ENCODE results near the gene DENND2D.

Gene DENND2D, protein sequence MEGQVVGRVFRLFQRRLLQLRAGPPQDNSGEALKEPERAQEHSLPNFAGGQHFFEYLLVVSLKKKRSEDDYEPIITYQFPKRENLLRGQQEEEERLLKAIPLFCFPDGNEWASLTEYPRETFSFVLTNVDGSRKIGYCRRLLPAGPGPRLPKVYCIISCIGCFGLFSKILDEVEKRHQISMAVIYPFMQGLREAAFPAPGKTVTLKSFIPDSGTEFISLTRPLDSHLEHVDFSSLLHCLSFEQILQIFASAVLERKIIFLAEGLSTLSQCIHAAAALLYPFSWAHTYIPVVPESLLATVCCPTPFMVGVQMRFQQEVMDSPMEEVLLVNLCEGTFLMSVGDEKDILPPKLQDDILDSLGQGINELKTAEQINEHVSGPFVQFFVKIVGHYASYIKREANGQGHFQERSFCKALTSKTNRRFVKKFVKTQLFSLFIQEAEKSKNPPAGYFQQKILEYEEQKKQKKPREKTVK

DNA sequence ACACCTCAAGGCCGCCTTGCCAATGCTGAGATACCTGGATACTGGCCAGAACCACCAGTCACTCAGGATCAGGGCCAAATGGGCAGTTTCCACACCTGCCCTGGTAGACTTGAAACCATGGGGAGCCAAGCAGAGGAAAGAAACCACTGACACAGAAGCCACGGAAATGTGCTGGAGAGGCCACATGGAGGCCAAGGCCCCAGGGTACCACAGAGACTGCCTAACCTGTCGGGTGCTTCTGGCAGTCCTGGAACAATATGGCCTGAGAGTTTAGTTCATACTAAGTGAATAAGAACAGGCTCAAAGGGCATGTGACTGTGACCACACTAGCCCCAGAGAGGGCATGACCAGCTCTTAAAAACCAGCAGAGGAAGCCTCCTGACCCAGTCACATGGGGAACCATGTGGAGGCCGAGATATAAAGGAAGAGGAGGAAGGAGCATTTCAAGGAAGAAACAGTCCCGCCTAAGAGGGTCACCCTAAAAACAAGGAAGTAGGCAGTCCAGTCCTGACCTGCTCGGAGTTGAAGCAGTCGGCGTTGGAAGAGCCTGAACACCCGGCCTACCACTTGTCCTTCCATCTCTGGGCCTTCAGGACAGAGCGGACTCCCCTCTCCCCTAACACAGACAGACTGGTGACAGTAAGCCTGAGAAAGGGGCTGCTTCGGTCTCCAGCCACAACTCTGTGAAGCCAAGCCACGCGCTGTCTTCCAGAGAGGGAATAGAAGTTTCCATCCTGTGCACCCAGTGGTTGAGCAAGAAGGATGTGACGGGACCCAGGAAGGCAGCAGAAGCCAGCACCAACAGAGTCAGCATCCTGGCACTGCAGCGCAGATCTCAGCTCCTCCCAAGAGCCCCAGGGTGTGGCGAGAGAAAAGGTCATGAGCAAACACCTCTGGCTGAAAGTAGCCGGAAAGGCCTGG, at the start of gene DENND2D:
TSS of gene DENND2D (minus strand) at position 766 of the 921 bp plus-strand sequence. CDS start at position 579, 187 bp downstream.
- no peak for DNase-seq

DNA sequence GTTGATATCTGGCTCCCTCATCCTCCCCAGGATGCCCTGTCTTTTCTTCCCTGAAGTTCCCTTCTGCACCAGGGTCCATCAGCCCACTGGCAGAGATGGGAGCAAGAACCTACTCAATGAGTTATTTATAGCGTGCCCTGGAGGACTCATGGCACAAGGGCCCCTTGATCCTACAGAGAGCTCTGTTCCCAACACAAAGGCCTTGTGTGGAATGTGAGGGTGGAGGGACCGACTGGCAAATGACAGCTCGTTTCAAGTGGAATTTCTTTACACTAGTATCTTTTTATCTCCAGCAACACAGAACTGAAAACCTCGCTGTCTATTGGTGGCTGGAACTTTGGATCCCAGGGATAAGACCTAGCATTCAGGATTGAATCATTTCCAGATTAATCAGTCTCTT, 49.5 kb upstream of the DENND2D start:
- DNase-seq = no peak

- DNase-seq = no peak
Measured at GRCh38 chr1:111247125-111247838, 46.8 kb upstream of the DENND2D start.

- peak; percentile 6 for DNase-seq
Measured at GRCh38 chr1:111242805-111243523, 42.5 kb upstream of the DENND2D start.

- DNase-seq = no peak
Measured at GRCh38 chr1:111241797-111242196, 41.4 kb upstream of the DENND2D start.

DNA sequence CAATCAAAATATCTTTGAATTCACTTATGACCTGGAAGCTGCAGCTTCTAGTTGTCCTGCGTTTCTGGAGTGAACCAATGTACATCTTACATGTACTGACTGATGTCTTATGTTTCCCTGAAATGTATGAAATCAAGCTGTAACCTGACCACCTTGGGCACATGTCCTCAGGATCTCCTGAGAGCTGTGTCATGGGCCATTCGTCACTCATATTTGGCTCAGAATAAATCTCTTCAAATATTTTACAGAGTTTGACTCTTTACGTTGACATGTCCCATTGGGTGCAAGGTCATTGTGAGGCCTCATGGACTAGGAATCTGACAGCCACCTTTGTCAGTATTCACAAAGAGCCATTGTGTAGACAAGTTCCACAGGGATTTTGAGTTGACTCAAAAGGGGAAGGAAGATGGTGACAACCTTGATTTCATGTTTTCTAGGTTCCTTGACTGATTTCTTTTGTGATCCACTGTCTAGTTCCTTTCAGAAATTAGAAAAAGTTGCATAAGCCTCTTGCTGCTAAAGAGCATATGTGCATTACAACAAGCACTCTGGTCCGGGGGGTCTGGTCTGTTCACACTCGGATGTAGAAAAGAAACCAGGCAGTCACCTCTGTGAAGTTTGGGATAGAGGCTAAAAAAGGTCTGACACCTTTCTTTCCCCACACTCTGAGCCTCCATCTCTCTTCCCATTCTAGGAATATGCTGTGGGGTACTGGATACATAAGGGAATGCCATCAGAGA, 37.8 kb upstream of the DENND2D start:
- no peak for DNase-seq

DNA sequence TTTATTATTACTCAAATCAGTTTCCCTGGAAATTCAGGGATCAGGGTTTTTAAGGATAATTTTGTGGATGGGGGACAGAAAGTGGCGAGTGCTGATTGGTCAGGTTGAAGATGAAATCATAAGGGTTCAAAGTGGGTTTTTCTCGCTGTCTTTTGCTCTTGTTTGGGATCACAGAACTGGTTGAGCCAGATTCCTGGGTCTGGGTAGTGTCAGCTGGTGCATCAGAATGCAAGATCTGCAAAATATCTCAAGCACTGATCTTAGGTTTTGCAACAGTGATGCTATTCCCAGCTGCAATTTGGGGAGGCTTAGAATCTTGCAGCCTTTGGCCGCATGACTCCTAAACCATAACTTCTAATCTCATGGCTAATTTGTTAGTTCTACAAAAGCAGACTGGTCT, 36.4 kb upstream of the DENND2D start:
- DNase-seq = no peak

GRCh38 chr1:111236379-111236778, 35.9 kb upstream of the DENND2D start:
- no peak for DNase-seq

DNA sequence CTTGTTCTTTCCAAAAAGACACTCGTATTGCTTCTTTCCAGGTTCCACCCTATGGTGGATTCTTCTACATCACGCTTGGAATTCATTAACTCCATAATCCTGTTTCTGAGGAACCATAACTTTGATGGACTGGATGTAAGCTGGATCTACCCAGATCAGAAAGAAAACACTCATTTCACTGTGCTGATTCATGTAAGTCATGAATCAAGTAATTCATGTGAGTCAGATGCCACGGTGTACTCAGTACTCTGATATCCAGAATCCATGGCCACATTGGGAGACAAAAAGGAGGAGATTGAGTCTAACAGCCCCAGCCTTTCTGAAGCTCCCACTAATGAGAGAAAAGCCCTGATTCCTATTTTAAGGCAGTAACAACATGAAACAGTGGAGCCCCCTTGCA, 34.4 kb upstream of the DENND2D start:
- no peak for DNase-seq

- no peak for DNase-seq
Measured at GRCh38 chr1:111234258-111234657, 33.8 kb upstream of the DENND2D start.

DNA sequence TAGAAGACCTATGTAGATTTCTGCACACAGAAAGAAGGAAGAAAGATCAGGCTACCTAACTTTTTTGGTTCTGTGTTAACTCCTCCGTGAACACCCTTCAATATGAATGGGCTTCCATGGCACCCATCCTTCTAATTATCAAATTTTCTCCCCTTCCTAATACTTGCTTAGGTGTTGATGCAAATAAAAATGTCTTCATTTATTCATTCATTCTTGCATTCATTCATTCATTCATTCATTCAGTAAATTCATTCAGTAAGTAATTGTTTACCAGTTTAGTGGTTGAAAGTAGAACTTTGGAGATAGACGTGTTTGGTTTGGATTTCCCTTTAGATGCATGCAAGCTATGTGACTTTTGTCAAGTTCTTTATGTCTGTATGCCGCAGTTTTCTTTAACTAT, 31.7 kb upstream of the DENND2D start:
- no peak for DNase-seq

- no peak for DNase-seq
Measured at GRCh38 chr1:111228748-111229126, 28.3 kb upstream of the DENND2D start.

DNA sequence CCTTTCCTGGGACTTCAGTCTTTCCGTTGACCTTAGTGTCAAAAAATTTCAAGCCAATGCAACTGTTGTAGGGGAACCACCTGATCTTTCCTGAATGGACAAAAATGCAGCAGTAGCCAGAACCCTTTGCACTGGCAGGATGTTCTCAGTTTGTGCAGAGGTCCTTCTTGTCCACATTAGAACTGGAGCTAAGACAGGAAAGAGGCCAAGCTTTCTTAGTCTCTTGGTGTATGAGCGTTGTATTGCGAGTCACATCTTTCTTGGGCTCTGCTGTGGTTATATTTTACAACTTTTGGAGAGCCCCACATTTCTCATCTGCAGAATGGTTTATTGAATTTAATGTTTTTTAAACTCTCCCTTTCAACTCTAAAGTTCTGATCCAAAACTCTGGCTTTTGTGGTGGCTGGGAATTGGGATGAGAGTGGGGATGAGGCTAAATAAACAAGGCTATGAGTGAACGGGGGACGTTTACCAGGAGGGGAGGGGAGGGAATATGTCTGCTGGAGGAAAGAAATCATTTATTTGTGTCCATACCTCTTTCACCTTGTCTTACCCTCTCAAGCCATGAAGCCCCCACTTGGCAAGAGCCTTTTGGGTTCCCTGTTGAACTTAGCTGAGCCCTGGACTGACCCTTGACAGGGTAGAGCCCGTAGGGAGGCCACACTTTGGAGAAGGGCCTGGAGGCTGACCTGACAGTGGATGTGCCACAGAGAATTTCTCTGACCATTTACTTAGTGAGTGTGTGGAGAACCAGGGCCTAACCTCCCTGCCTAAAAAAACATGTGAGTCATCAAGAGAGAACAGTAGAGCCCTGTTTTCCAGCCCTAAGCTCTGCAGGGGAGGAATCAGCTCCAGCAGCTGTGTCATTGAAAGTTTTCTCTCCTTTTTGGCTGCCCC, 27.7 kb upstream of the DENND2D start:
- no peak for DNase-seq

DNA sequence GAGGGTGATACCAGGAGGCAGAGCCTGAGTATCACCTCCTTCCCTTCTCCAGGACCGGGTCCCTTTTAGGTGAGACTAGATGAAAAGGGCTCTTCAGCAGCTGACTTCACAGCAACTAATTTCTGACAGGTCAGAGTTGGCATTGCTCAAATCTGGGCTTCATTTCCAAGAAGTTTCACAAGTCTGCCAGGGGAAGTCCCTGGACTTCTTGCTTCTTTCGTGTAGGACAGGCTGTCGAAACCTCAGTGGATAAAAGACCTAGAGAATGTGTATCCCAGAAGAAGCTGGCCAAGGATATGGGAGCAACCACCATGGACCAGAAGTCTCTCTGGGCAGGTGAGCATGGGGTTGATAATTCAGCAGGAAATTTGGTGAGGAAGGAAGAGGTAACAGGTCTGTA, 27.0 kb upstream of the DENND2D start, which contains the start of gene CHI3L2:
TSS of gene CHI3L2 (plus strand) at position 280 of the 400 bp plus-strand sequence. CDS start at position 297, 17 bp downstream.
- no peak for DNase-seq

- no peak for DNase-seq
Measured at GRCh38 chr1:111225717-111226400, 25.4 kb upstream of the DENND2D start.

DNA sequence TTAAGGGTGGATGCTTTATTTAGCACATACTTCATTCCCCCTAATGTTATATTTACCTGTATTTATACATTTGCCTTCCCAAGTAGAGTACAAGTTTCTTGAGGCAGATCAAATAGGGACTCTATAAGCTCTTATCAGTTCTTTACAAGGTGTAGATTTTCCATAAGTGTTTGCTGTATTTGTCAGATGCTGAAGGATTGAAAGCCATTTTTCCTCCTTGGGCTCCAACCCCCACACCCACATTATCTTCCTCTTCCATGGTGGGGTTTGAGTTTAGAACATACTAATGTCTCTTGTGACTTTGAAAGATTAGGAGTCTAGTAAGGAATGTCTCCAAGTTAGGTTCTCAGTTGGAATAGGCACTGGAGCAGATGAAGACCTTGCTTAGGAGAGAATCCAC, 24.6 kb upstream of the DENND2D start:
- no peak for DNase-seq

- DNase-seq = no peak
Measured at GRCh38 chr1:111223126-111223685, 22.8 kb upstream of the DENND2D start.

GRCh38 chr1:111222308-111223125, 22.1 kb upstream of the DENND2D start:
- DNase-seq = peak; percentile 62
